ES-I3 (cell line): ENCODE data around the gene CSNK2A3.
"Not testable (repeated sequence)": the region's sequence is repeated elsewhere in the genome, so short reads cannot be mapped to it uniquely, and the experiment has no call there.

Experiments
- H3K36me3 ChIP-seq: 2 replicates; pipeline ENCODE4 v1.6.1; 2013; ENCODE audit warnings: mild to moderate bottlenecking, low read length, control low read depth, moderate library complexity; ENCODE audit not compliant: insufficient read depth
- H3K4me1 ChIP-seq: 2 replicates; pipeline ENCODE4 v1.6.1; 2013; ENCODE audit warnings: mild to moderate bottlenecking, control low read depth, low read length; ENCODE audit not compliant: insufficient read depth
- H3K9ac ChIP-seq: 2 replicates; pipeline ENCODE4 v1.6.1; 2013; ENCODE audit warnings: low read depth, mild to moderate bottlenecking, low read length, moderate library complexity
- H3K9me3 ChIP-seq: 2 replicates; pipeline ENCODE4 v1.6.1; 2013; ENCODE audit warnings: mild to moderate bottlenecking, low read length, moderate library complexity; ENCODE audit not compliant: control insufficient read depth, insufficient read depth

The CSNK2A3 gene

DNA sequence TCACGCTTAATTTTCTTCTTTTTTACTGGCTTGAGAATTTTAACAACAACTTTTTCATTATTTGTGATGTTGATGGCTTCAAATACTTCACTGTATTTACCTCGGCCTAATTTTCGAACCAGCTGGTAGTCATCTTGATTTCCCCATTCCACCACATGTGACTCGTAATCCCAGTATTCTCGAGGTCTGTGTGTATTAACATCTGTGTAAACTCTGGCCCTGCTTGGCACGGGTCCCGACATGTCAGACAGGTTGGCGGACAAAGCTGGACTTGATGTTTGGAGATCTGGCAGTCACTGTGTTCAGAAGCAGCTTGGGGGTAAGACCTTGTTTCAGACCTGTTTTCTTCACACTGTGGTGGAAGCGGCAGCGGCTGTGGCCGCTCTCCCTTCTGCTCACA, at the start of gene CSNK2A3:
CSNK2A3 (minus strand) TSS at position 373 of the 400 bp plus-strand sequence; CDS start at position 242, 131 bp downstream.
- not testable (repeated sequence) for H3K9me3 ChIP-seq, H3K9ac ChIP-seq, H3K4me1 ChIP-seq, H3K36me3 ChIP-seq

DNA sequence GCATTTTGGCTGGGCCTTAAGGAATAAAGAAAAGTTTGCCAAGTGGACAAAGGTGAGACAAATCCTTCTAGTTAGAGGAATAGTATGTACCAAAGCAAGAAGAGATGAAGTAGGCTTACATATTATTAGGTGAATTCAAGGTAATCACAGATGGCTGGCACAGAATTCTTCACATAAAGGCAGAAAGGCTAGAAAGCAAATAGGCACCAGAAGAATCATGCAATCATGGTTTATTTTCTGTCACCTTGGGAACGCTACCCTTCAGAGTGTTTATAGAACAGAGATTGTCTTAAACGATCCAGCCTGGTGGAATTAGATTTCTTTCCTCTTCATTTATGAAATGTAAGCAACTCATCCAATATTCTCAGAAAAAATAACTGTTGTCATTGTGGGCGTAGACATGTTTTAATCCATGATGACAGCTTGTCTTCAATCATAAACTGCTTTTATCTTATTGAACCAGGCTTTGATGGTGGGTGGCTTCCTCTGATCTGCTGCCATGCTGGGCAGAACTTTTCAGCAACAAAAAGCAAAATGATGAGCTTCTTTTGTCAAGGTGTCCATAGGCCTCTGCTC, 49.0 kb upstream of the CSNK2A3 start:
- Histone ChIP-seq H3K9ac (no peak overlapping the region), H3K9me3 (no peaks in the 10 kb centered on the region), H3K4me1 (peaks cover 14% of the 10 kb centered on the region), H3K36me3 (no peaks in the 10 kb centered on the region)

DNA sequence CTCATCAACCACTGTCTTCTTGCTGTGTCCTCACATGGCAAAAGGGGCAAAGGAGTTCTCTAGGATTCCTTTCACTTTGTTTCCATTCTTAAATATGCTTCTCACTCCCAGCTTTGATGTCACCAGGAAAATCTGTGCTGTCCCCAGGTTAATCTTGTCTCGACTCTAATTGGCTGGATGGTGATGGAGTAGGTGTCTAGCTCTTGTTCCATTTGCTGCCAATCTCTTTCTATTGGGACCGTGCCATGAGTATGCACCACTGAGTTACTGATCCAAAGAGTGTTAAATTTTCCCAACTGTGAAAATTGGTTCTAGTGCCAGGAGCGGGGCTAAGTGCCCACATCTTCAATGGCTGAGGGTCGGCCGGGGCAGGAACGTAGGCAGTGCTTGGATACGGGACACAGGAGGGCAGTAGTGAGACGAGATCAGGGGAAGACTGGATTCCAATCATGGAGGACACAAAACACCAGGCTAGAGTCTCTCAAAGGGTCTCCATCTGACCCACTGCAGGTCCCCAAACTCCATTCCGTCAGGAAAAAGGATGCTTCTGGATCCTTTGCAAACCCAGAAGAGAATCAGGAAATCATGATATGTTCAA, 47.7 kb upstream of the CSNK2A3 start:
- Histone ChIP-seq H3K36me3 (no peaks in the 10 kb centered on the region), H3K9me3 (no peaks in the 10 kb centered on the region), H3K4me1 (peaks cover 14% of the 10 kb centered on the region), H3K9ac (no peak overlapping the region)

GRCh38 chr11:11400121-11400520, 47.1 kb upstream of the CSNK2A3 start:
- Histone ChIP-seq H3K9me3 (no peaks in the 10 kb centered on the region), H3K36me3 (no peaks in the 10 kb centered on the region), H3K4me1 (peaks cover 14% of the 10 kb centered on the region), H3K9ac (no peak overlapping the region)

DNA sequence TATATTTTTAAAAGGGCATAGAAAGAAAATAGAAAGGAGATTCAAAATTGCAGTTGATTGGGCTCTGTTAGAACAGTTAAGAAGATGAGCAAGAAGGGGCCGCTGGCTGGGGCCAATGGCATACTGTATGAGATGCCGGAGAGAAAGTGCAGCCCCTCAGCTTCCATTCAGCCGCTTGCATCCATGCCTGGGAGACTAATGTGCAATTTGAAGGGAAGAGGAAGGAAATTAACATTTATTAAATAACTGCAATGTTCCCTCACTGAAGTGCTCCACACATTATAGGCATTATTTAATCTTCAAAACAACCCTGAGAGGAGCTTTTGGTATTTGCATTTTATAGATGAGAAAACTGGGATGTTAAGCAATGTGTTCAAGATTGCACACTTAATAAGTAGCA, 44.7 kb upstream of the CSNK2A3 start:
- Histone ChIP-seq H3K9ac (no peak overlapping the region), H3K9me3 (no peaks in the 10 kb centered on the region)

GRCh38 chr11:11397036-11397415, 44.0 kb upstream of the CSNK2A3 start:
- no peak overlapping the region for H3K9ac ChIP-seq
- H3K36me3 ChIP-seq: no peaks in the 10 kb centered on the region
- H3K9me3 ChIP-seq: no peaks in the 10 kb centered on the region
- no peaks in the 10 kb centered on the region; the same call in 1 of the 2 replicates for H3K4me1 ChIP-seq

More for the DNA sequence above, 44.7 kb upstream of the CSNK2A3 start:
- no peaks in the 10 kb centered on the region for H3K36me3 ChIP-seq
- H3K4me1 ChIP-seq: no peaks in the 10 kb centered on the region; the same call in 1 of the 2 replicates

GRCh38 chr11:11396301-11397035, 43.4 kb upstream of the CSNK2A3 start:
- no peaks in the 10 kb centered on the region for H3K9me3 ChIP-seq
- H3K4me1 ChIP-seq: no peaks in the 10 kb centered on the region; the same call in 1 of the 2 replicates
- no peaks in the 10 kb centered on the region for H3K36me3 ChIP-seq
- H3K9ac ChIP-seq: no peak overlapping the region

DNA sequence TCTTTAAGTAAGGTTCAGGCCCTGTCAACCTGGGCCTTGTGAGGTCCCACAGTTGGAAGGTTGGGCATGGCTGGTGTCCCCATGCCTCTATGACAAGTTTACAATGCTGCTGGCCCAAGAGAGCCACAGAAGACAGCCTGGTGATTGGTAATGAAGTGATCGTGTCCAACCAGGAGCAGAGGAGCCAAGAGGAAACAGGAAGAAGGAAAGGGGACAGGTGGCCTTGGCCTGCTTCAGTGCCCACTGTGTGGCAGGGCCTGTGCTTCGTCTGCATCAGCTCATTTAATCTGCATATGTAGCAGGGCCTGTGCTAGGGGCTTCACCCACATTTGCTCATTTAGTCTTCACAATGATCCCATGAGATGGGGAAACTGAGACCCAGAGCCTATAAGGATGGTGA, 42.1 kb upstream of the CSNK2A3 start:
- no peaks in the 10 kb centered on the region for H3K36me3 ChIP-seq
- H3K9me3 ChIP-seq: no peaks in the 10 kb centered on the region
- no peaks in the 10 kb centered on the region; the same call in 1 of the 2 replicates for H3K4me1 ChIP-seq
- H3K9ac ChIP-seq: no peak overlapping the region

- no peaks in the 10 kb centered on the region for H3K36me3 ChIP-seq
- no peak overlapping the region for H3K9ac ChIP-seq
- H3K4me1 ChIP-seq: no peaks in the 10 kb centered on the region; the same call in 1 of the 2 replicates
- H3K9me3 ChIP-seq: no peaks in the 10 kb centered on the region
Observed at GRCh38 chr11:11394241-11394640, 41.2 kb upstream of the CSNK2A3 start.

- Histone ChIP-seq H3K9ac (no peak overlapping the region), H3K4me1 (peaks cover 4% of the 10 kb centered on the region; the same call in 1 of the 2 replicates), H3K36me3 (no peaks in the 10 kb centered on the region), H3K9me3 (no peaks in the 10 kb centered on the region)
Observed at GRCh38 chr11:11391796-11392463, 38.9 kb upstream of the CSNK2A3 start.

DNA sequence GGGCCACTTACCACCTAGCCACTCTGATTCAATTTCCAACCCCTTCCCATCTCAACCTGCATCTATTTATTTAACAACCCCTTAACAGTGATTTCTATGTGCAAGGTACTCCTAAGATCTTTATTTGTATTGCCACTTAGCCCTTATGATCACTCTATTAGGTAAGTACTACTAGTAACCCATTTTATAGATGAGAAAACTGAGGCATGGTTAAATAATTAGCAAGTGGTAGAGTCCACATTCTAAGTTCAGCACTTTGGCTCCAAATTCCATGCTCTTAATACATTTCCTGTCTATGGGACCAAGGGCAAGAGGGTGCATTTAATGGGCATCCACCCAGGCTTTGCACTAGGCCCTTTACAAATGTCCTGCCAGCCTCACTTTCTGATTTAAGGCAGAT, 38.1 kb upstream of the CSNK2A3 start:
- Histone ChIP-seq H3K9me3 (no peaks in the 10 kb centered on the region), H3K36me3 (no peaks in the 10 kb centered on the region), H3K9ac (no peak overlapping the region), H3K4me1 (peaks cover 10% of the 10 kb centered on the region; the same call in 1 of the 2 replicates)

DNA sequence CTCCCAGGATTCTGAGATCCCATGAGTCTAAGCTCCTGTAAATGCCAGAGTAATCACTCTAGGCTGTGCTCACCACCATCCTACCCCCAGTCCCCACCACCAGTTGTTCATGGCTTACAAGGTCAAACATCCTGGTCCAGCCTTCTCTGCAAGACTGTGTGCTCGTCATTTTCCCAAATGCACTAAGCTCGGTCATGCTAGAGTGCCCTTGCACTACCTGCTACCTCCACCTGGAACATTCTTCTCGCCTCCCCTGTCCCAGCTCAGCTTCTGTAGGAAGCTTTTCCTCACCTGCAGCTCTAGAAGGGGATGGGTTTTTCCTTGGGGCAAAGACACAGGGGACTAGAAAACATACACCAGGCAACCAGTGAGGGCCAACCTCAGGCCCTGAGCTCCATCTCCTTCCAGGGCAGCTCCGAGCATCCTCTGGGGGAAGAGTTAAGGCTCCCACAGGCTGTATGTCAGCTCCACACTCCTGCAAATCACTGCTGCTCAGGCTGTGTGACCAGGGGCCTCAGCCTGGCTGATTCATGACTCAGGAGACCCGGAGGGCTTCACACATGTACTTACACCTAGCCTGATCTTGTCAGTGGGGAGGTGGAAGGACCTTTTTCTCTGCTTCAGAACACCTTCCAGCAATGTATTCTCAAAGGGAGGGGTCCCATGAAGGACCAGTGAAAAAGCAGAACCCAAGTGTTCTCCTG, 37.2 kb upstream of the CSNK2A3 start:
- no peak overlapping the region for H3K9ac ChIP-seq
- no peaks in the 10 kb centered on the region for H3K9me3 ChIP-seq
- H3K36me3 ChIP-seq: no peaks in the 10 kb centered on the region
- 0 out of 2 replicates have a peak, but pooled peaks cover 10% of the 10 kb centered on the region for H3K4me1 ChIP-seq

DNA sequence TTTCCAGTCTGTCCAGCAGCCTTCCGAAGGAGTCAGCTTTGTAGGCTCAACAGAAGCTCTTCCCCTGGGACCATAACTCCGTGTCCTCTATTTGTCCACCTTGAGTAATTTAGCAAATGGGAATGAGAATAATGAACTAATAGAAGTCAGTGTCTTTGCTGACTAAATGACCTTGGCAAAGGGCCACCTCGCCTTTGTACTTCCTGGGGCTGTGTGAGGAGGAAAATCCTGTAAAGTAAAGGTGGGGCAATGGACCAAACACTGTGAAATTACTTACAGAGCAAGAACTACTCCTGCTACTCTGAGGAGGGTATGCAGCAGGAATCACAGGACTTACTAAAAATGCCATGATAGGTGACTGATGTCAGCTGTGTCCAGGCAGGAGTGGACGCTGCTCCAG, 36.2 kb upstream of the CSNK2A3 start:
- H3K4me1 ChIP-seq: 0 out of 2 replicates have a peak, but pooled peaks cover 10% of the 10 kb centered on the region
- H3K9me3 ChIP-seq: 0 out of 2 replicates have a peak, but pooled peaks cover 3% of the 10 kb centered on the region
- H3K36me3 ChIP-seq: no peaks in the 10 kb centered on the region
- H3K9ac ChIP-seq: no peak overlapping the region
